Measurements from ENCODE around the gene MEX3B. TPM values are rescaled to one million over a fixed set of nuclear protein-coding genes. Genes with fewer than 3 reads are reported as not detected.
A peak's percentile ranks its signal among the peaks of the same experiment; 100 is the strongest.
"Not testable (repeated sequence)": the region's sequence is repeated elsewhere in the genome, so short reads cannot be mapped to it uniquely, and the experiment has no call there.

Gene MEX3B
- total RNA-seq, 1 donor from 2014 or later = 11.6 TPM

DNA sequence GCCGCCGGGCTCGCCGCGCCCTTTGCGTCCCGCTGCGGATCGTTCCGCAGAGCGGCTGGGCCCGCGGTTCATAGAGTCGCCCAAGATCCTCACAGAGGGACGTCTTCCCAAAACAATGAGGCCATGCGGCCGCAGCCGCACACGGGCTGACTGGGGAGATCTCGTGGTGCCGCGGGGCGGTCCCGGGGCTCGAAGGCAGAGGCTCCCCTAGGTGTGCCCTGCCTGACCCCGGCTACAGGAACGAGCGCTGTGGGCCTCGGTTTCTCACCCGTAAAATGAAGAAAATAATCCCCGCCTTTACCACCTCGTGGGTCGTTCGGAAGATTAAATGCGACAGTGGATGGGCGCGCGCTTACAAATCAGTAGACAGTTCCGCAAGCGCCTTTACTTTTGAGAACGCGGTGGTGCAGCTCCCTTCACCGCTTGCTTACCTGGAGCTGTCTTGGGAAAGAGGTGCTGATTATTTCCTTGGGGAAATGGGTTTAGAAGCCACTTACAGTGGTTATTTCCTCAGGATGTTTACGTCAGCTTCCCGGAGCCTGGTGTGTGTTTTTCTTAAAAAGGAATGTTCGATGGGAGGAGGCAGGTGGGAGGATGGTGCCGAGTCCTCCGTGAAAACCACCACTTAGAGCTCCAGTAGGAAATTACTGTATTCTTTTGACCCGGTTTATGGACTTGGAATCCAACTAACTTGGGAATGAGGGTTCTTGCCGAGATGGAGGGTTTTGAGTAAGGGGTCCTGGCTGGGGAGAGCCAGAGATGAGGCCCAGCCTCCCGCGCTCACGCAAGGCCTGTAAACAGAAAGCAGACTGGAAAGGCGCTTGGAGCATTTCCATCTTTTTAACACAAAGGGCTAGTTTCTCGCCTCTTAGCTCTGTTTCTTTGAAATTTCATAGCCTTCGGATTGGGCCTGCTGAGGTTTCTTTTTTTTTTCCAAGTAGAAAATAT is 1.9 kb upstream of the MEX3B start:
- peak; percentile 79 for DNase-seq

DNA sequence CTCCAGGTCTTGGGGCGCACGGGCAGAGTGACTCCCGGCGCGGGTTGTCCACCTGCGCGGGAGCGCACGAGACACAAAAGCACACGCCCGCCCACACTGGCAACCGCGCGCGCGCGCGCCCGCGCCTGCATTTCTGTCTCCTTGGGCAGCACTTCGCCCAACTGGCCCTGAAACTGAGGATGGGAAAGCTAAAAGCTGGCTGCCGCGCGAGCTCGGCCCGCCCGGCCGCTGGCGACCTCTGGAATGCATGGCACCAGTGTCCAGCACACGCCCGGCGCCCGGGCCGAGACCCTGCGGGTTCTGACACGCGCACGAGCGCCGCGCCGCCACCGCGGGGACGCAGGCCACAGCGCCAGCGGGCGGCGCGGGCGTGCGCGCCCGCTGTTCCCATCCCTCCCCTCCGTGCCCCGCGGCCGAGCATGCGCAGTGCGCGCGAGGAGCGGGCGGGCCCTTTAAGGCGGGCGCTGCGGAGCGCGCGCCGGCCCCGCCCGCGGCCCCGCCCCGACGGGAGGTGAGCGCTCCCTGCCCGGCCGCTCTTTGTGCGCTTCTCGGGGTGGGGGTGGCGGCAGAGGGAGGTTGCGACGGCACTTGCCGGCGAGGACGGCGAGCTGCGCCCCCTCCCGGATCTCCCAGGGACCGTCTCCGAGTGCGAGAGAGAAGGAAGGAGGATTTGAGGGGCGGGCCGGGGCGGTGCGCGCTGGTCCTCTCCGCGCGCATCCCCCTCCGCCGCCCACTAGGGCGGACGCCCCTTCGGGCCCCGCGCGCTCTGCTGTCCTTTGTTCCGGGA is 1.0 kb upstream of the MEX3B start:
- DNase-seq = peak; percentile 96

DNA sequence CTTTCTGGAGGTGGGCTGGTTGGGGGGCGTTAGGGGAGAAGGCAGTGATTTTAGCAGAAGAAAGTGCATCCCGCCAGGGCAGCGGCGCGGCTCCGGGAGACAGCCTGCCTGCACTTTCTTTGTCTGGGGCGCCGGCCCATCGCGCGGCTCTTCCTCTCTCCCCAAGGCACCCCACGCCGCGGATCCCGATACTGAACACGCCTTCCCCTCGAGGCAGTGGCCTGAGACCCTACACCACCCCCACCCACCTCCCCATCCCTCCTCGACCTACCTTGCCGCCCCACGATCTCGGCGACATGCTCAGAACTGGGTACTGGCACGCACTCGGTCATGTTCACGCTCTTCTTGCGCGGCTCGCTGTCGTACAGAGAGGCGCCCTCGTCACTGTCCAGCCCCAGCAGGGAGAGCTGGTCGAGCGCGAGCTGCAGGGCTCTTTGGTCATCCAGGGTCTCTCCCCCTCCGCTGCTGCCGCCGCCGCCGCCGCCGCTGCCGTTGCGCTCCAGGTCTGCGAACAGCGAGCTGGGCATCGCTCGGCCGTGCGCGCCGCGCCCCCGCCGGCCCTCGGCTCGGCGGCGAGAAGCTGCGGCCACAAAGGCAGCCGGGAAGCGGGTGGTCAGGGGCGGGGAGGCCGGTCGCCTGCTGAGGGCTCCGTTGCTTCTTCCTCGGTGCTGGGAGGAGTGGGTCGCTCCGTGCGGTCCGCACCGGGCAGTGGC is 483 bp downstream of the MEX3B start:
- DNase-seq = peak; percentile 62

DNA sequence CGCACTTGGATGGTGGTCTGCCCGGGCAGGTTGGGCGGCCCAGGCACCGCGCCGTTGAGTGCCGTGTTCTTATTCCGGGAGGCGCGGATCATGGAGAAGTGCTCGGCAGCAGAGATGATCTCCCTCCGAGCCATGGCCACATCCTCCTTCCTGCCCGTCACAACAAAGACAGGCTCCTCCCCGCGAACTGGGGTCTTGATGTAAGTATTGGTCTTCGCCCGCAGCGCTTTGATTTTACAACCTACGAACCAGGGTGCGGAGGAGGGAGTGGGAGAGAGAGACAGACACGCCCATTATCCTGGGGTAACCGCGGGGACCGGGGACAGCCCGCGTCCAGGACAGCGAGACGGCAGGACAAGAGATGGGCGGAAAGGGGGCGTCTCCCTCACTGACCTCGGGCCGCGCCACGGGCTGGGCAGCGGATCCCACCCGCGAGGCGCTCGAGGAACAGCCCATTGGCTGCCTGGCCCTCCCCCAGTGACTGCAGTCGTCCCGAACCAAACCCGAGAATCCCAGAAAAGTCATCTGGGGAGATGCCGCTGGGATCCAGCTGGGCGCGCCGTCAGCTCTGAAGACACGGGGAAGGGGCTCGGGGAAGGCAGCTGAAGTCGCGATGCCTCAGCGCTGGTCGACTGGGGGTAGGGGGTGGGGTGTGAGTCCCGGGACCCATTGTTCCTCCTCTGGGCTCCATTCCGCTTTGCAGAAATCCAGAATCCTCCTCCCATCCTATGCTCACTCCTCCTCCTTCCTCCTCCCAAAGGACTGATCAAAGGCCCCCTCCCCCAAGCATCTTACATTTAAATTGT is 1.2 kb downstream of the MEX3B start:
- DNase-seq = peak; percentile 76

DNA sequence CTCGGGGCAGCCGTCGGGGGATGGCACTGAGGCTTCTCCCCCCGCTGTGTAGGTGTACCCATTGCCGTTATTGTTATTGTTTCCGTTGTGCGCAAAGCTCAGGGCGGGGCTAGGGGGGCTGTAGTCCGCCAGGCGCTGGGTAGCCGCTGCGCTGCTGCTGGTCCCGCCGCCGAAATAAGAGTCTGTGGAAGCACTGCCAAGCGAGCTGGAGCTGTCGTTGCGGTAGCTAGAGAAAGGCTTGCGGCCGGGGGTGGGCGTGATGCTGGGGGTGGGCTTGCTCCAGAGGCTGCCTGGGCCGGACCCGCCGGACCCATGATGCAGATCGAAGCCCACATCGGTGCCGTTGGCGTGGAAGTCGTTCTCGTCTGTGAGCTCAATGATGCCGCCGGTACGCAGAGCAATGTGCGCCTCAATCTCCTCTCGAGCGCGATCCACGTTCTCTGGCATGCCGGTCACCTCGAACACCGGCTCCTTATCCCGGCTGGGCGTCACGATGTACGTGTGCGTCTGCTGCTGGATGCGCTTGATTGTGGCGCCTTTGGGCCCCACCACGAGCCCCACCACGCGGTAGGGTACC is 1.9 kb downstream of the MEX3B start:
- DNase-seq = no peak

DNA sequence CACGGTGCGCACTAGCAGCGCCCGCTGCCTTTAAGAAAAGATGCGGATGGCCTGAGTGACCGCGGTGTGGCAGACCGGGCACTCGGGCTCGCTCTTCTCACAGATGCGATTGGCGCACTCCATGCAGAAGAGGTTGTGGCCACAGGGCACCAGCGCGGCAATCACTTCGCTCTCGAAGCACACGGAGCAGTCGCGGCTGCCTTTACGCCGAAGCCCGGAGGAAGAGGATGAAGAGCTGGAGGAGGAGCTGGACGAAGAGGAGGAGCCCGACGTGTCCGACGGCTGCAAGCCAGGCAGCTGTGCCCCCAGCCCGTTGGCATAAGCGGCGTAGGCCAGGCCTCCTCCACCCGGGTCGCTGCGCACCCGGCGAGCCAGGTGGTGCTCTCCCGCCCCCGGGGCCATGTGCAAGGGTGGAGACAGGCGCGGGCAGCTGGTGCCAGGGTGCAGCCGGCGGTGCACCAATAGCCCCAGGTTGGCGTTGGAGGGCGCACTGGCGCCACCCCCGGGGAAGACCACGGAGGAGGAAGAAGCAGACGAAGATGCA is 2.6 kb downstream of the MEX3B start:
- DNase-seq = no peak

DNA sequence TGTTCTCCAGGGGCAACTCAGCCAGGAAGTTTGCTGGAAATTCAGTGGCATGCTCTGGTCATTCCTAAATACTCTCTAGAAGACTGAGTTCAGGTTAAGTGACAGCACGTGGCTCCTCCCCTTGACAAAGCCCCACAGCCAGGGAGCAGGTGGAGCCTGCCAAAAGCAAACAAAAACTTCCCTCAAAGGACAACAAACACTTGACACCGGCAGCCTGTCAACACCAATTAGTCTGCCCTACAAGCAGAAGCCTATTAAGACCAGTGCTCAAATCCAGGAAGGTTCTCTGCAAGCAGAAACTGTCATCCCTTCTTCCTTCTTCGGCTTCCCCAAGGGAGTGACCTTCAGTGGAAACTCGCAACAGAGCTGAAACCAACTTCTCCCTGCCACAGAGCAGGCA is 5.0 kb downstream of the MEX3B start:
- no peak for DNase-seq

DNA sequence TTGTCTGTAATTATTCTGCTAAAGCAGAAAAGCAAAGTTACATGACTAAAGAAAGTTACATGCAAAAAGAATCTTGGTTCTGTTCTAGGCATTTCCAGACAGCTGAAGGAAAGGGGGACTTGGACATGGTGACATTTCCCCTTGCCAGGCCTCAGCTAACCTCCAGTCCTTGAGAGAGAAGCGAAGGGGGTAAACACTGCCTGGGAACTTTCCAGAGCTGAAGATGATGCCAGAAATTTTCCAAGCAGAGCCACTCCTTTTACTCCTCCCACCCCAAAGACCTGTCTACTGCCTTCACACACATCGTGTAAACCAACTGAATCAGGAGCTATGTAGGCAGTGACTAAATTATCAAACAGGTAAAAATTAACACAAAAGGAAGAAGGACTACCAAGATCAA is 5.4 kb downstream of the MEX3B start:
- no peak for DNase-seq

DNA sequence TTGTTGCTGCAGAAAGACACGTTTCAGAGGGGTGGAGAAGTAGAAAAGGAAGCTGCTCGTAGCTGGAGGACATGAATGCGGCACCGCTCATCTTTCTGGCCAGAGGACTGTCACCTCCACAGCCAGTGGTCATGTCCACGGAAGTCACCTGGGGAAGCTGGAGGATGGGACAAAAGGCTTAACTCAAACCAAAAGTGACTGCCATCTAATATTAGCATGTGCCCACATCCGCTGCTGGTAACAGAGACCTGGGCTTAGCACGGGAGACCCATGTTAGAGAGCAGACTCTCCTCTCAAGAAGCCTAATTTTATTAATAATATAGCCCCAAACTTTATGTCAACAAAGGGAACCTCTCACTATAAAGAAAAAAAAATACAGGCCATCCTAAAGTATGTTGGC is 5.9 kb downstream of the MEX3B start:
- DNase-seq = no peak

DNA sequence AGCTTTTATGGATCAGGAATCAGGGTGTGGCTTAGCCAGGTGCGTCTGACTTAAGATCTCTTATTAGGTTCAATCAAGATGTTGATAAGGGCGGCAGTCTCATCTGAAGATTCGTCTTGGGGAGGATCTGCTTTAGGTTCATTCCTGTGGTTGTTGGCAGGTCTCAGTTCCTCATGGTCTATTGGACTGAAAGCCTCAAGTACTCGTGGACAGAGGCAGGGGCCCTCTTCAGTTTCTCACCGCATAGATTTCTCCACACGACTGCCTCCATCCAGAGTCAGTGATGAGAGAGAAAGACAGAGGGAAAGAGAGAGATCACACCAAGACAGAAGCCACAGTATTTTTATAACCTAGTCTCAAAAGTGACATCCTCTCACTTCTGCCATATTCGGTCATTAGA is 9.4 kb downstream of the MEX3B start:
- no peak for DNase-seq

DNA sequence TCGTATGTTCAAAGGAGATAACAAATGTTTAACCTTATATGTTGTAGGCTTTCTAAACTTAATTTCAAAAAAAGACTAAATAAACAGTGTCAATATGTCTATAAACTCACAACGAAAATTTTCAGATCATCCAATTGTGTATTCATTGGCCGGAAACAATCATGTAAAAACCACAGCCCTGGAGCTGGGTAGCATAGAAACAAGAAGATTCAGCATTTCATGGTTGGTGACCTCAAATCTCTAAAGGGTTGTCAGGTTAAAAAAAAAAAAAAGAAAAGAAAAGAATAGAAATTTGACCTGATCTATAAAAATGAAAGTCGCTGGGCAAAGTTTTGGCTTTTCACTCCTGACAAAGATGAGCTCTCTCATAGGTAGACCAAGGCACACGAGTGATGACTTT is 13.9 kb downstream of the MEX3B start:
- DNase-seq = no peak

DNA sequence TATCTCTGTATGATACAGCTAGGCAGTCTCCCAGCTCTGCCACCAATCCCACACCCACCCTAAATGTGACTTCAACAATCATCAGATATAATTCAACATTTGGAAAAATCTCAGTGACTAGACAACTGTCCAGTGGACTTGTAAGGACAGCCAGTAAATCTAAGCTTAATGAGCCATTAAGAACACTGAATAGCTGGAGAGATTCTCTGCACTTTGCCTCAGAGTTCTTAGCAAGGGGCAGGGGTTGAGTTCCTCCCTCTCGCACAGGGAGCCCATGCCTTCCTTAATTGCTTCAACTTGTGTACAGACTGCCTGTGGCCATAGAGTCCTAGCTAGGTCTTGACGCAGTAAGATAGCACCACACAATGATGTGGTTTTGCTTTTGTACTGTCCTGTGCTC is 15.6 kb downstream of the MEX3B start:
- DNase-seq = no peak

DNA sequence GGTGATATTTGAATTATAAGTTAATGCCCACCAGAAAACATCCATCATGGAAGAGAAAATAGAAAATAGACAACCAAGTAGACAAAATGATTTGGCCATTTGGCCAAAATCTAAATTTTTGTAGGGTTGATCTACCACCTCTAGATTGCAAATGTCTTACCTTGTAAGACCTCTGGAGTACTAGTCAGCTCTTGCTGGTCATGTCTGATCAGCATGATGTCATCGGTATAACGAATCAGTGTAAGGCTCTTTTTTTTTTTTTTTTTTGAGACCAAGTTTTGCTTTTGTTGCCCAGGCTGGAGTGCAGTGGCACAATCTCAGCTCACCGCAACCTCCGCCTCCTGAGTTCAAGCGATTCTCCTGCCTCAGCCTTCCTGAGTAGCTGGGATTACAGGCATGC is 17.7 kb downstream of the MEX3B start:
- not testable (repeated sequence) for DNase-seq

DNA sequence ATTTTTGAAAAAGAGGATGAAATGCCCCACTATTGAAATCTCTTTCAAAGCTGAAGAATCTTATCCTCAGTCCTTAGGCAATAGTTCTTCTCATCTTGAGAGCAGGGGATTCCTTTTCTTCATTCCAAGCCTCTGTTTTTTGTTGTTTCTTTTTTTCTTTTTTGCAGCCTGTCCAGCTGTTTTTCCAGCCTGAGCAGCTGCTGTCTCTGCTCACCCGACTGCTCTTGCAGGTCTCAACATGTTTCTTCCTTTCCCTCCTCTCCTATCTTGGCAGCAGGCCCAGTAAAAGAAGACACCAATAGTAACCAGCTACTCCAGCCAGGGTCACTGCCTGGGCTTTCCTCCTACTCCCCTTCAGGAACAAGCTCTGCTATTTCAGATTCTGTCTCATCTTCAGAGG is 23.8 kb downstream of the MEX3B start:
- DNase-seq = peak; percentile 15

DNA sequence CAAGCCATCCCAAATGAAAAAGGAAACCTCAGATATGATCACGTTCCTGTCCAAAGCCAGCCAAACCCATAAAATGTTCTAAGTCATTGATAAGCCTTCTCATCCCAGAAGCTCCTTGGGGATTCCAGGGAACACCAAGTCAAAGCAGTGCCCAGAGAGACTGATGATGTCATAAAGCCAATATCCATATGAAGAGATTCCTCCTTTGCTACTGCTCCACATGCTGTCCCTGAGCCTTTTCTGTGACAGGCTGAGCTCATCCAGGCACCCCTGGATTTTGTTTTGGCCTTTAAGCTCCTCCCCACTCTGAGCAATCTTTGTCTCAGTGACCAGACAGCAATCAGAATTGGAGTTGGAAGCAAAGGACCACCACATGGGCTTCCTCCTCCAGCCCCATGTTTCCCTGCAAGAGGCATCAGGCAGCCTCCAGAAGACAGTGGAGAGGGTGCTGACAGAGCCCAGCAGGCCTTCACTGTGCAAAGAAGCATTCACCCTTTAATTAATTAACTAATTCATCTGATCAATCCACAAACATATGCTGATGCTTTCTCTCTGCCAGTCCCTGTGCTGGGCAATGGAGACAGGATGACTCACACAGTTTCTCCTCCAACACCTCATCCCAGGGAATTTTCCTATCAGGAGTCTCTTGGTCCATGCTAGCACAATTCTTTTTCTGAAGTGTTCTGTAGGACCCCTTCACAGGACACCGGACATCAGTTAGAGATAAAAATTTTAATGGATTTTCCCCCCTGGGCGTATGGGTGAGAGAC is 25.0 kb downstream of the MEX3B start:
- DNase-seq = no peak

DNA sequence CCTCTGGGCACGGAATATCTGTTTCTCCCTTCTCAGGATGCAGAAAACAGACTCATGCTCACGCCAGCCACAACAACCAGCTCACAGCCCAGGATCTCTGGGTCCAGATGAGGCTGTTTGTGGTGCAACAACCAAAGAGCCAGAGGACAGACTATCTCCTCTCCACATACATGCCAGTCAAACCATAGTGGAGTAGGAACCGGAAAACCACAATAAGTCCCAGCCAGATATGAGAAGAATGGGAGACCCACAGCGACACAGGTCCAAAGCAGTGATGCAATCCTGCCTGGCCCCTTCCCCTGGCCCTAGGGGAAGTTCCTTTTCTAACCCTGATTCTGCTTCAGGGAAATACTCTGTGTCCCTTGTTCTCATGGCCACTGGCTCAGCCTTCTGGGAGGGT is 27.6 kb downstream of the MEX3B start:
- DNase-seq = no peak

DNA sequence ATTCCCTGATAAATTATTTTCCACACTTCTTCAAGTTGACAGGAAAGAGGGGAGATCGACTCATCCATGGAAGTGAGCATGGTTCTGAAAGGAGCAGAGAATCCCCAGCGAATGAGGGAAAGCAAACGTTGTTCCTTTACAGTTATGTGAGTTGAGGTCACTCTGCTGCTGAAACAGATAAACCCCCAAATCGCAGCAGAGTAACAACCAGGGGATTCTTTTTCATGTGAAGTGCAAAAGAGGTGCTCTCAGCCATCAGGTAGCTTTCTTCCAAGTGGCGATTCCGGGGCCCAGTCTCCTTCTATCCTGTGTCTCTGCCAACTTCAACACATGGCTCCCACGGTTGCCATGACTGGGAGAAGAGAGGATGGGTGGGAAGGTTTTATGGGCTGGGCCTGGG is 28.2 kb downstream of the MEX3B start:
- no peak for DNase-seq

DNA sequence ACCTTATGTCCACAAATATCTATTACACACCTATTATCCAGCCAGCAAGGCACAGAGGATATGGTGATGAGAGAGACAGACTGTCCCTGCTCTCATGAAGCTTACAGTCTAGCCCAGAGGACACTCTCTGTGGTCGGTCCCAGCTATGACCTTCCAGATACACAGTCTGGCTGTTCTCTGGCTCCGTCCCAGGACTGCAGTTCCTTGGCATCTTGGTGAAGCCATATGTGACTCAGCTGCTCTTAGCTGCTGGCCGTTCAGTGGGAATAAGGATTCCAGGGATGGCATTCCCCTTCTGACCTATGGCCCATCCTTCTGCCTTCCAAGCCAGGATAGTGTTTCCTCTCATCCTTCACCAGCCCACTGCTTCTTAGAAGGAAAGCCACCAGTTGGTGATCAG is 30.8 kb downstream of the MEX3B start:
- DNase-seq = no peak

DNA sequence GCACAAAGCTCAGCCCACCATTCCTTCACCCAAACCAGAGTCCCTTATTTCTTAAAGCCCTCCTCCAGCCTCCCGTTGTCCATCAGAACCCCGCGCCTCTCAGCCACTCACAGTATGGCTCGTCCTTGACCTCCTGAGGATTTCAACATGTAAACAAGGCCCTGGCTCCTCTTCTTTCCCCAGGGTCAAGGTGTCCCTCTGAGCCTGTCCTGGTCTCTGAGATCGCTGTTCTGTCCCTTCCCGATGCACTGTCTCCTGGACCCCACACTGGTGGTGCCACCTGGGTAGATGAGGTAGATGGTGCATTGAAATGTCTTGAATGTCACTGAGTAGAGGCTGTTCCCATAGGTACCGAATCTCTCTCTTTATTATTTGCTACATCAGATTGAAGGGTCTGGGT is 32.9 kb downstream of the MEX3B start:
- no peak for DNase-seq

DNA sequence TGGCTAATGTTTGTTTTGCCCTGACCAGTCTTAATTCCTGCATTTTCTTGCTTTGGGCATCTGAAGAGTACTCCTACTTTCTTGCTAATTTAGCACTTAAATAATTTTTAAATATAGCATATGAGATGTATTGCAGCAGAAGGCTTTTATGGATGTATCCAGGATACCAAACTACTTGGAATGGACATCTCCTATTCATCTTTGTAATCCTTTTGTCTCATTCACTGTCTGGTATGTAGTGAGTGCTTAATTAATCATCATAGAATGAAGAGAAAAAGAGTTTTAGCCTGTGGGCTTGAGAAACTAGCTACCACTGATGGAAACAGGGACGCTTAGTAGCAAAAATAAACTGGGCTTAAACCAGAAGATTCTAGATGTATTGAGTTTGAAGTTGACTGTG is 40.6 kb downstream of the MEX3B start:
- DNase-seq = no peak

DNA sequence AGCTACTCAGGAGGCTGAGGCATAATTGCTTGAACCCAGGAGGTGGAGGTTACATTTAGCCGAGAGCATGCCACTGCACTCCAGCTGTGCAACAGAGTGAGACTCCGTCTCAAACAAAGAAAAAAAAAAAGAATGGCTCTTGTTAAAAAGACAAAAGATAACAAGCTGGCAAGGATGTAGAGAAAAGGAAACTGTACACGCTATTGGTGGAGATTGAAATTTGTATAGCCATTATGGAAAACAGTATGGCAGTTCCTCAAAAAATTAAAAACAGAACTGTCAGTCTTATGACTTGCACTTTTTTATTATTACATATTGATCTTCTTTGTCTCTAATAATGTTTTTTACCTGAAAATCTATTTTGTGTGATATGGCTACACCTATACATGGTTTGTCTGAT is 41.9 kb downstream of the MEX3B start:
- no peak for DNase-seq

Data from dermis blood vessel endothelial cell (primary cell).